ENCODE data around the gene OSBP2. TPM values are rescaled to one million over a fixed set of nuclear protein-coding genes. Genes with fewer than 3 reads are reported as not detected.

Gene OSBP2
- total and polyA plus RNA-seq, 2 experiments from 2014 or later = 2.1 to 2.9 TPM

DNA sequence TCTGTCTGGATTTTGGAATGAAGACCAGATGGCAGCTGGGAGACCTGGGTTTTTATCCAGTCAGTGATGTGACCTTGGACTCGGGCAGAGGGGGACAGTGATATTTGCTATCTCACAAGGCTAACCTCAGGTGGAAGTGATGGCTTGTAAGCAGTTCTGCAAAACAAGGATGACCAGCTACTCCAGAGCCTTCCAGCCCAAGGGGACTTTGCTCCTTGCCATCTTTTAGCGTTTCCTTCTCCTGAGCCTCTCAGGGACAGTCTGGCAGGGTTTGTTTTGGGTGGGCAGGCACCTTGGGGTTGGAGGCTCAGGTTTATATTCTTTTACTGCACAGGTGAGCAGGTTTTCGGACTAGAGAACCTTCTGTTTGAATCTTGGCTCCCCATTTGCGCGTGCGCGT is 9.5 kb upstream of the OSBP2 start:
- H3K4me1 Mint-ChIP-seq = peaks cover 15% of the 10 kb centered on the region
- H2AFZ ChIP-seq = peak overlapping the region; percentile 39; the same call in 1 of the 2 replicates
- H3K79me2 ChIP-seq (replicated peaks; ENCODE audit: insufficient read depth) = no peaks in the 10 kb centered on the region

More for the DNA sequence above, 9.5 kb upstream of the OSBP2 start:
- Mint-ChIP-seq H3K36me3 (ENCODE audit: low read depth) (no peaks in the 10 kb centered on the region), H3K27me3 (ENCODE audit: insufficient read depth, low read depth, poor library complexity) (peaks cover 5% of the 10 kb centered on the region), H3K27ac (no peak overlapping the region), H3K4me3 (no peak overlapping the region), H3K9me3 (no peaks in the 10 kb centered on the region)
- Histone ChIP-seq H3K4me1 (ENCODE audit: insufficient read depth) (peaks cover 15% of the 10 kb centered on the region; the same call in 1 of the 2 replicates), H3K4me2 (no peak overlapping the region), H3K27ac (ENCODE audit: low read depth) (no peak overlapping the region), H3K36me3 (ENCODE audit: insufficient read depth) (no peaks in the 10 kb centered on the region), H3K27me3 (ENCODE audit: insufficient read depth) (no peaks in the 10 kb centered on the region), H3F3A (replicated peaks; ENCODE audit: low read depth) (no peaks in the 10 kb centered on the region), H4K20me1 (replicated peaks; ENCODE audit: insufficient read depth) (no peaks in the 10 kb centered on the region), H3K4me3 (no peak overlapping the region), H3K9me2 (ENCODE audit: insufficient read depth) (no peaks in the 10 kb centered on the region)
- ATAC-seq = no peak
- TF ChIP-seq, protein P1, sequence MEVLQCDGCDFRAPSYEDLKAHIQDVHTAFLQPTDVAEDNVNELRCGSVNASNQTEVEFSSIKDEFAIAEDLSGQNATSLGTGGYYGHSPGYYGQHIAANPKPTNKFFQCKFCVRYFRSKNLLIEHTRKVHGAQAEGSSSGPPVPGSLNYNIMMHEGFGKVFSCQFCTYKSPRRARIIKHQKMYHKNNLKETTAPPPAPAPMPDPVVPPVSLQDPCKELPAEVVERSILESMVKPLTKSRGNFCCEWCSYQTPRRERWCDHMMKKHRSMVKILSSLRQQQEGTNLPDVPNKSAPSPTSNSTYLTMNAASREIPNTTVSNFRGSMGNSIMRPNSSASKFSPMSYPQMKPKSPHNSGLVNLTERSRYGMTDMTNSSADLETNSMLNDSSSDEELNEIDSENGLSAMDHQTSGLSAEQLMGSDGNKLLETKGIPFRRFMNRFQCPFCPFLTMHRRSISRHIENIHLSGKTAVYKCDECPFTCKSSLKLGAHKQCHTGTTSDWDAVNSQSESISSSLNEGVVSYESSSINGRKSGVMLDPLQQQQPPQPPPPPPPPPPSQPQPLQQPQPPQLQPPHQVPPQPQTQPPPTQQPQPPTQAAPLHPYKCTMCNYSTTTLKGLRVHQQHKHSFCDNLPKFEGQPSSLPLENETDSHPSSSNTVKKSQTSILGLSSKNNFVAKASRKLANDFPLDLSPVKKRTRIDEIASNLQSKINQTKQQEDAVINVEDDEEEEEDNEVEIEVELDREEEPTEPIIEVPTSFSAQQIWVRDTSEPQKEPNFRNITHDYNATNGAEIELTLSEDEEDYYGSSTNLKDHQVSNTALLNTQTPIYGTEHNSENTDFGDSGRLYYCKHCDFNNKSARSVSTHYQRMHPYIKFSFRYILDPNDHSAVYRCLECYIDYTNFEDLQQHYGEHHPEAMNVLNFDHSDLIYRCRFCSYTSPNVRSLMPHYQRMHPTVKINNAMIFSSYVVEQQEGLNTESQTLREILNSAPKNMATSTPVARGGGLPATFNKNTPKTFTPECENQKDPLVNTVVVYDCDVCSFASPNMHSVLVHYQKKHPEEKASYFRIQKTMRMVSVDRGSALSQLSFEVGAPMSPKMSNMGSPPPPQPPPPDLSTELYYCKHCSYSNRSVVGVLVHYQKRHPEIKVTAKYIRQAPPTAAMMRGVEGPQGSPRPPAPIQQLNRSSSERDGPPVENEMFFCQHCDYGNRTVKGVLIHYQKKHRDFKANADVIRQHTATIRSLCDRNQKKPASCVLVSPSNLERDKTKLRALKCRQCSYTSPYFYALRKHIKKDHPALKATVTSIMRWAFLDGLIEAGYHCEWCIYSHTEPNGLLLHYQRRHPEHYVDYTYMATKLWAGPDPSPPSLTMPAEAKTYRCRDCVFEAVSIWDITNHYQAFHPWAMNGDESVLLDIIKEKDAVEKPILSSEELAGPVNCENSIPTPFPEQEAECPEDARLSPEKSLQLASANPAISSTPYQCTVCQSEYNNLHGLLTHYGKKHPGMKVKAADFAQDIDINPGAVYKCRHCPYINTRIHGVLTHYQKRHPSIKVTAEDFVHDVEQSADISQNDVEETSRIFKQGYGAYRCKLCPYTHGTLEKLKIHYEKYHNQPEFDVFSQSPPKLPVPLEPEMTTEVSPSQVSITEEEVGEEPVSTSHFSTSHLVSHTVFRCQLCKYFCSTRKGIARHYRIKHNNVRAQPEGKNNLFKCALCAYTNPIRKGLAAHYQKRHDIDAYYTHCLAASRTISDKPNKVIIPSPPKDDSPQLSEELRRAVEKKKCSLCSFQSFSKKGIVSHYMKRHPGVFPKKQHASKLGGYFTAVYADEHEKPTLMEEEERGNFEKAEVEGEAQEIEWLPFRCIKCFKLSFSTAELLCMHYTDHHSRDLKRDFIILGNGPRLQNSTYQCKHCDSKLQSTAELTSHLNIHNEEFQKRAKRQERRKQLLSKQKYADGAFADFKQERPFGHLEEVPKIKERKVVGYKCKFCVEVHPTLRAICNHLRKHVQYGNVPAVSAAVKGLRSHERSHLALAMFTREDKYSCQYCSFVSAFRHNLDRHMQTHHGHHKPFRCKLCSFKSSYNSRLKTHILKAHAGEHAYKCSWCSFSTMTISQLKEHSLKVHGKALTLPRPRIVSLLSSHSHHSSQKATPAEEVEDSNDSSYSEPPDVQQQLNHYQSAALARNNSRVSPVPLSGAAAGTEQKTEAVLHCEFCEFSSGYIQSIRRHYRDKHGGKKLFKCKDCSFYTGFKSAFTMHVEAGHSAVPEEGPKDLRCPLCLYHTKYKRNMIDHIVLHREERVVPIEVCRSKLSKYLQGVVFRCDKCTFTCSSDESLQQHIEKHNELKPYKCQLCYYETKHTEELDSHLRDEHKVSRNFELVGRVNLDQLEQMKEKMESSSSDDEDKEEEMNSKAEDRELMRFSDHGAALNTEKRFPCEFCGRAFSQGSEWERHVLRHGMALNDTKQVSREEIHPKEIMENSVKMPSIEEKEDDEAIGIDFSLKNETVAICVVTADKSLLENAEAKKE (CRISPR knock-in tag; IDR thresholded peaks at IDR 0.05) = no peak
- TF ChIP-seq, protein P2, sequence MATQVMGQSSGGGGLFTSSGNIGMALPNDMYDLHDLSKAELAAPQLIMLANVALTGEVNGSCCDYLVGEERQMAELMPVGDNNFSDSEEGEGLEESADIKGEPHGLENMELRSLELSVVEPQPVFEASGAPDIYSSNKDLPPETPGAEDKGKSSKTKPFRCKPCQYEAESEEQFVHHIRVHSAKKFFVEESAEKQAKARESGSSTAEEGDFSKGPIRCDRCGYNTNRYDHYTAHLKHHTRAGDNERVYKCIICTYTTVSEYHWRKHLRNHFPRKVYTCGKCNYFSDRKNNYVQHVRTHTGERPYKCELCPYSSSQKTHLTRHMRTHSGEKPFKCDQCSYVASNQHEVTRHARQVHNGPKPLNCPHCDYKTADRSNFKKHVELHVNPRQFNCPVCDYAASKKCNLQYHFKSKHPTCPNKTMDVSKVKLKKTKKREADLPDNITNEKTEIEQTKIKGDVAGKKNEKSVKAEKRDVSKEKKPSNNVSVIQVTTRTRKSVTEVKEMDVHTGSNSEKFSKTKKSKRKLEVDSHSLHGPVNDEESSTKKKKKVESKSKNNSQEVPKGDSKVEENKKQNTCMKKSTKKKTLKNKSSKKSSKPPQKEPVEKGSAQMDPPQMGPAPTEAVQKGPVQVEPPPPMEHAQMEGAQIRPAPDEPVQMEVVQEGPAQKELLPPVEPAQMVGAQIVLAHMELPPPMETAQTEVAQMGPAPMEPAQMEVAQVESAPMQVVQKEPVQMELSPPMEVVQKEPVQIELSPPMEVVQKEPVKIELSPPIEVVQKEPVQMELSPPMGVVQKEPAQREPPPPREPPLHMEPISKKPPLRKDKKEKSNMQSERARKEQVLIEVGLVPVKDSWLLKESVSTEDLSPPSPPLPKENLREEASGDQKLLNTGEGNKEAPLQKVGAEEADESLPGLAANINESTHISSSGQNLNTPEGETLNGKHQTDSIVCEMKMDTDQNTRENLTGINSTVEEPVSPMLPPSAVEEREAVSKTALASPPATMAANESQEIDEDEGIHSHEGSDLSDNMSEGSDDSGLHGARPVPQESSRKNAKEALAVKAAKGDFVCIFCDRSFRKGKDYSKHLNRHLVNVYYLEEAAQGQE (IDR thresholded peaks at IDR 0.05; ENCODE audit: unreplicated experiment) = no peak
- TF ChIP-seq CREB1 (CRISPR knock-in tag; IDR thresholded peaks at IDR 0.05; ENCODE audit: low read depth) (no peak), STAT1 (IDR thresholded peaks at IDR 0.05; ENCODE audit: unreplicated experiment) (no peak), NANOG (IDR thresholded peaks at IDR 0.05; ENCODE audit: borderline replicate concordance) (no peak), ETS1 (IDR thresholded peaks at IDR 0.05) (no peak), ZNF331 (CRISPR knock-in tag; IDR thresholded peaks at IDR 0.05; ENCODE audit: low read depth) (no peak), POLR2AphosphoS5 (IDR thresholded peaks at IDR 0.05; ENCODE audit: low read depth) (no peak), EZH2 (IDR thresholded peaks at IDR 0.05; ENCODE audit: low read depth, unreplicated experiment) (no peak), ZNF114 (CRISPR knock-in tag; IDR thresholded peaks at IDR 0.05) (no peak), JUNB (IDR thresholded peaks at IDR 0.05; ENCODE audit: unreplicated experiment) (no peak), EZH2phosphoT487 (IDR thresholded peaks at IDR 0.05; ENCODE audit: unreplicated experiment) (no peak)
- TF ChIP-seq, protein P3, sequence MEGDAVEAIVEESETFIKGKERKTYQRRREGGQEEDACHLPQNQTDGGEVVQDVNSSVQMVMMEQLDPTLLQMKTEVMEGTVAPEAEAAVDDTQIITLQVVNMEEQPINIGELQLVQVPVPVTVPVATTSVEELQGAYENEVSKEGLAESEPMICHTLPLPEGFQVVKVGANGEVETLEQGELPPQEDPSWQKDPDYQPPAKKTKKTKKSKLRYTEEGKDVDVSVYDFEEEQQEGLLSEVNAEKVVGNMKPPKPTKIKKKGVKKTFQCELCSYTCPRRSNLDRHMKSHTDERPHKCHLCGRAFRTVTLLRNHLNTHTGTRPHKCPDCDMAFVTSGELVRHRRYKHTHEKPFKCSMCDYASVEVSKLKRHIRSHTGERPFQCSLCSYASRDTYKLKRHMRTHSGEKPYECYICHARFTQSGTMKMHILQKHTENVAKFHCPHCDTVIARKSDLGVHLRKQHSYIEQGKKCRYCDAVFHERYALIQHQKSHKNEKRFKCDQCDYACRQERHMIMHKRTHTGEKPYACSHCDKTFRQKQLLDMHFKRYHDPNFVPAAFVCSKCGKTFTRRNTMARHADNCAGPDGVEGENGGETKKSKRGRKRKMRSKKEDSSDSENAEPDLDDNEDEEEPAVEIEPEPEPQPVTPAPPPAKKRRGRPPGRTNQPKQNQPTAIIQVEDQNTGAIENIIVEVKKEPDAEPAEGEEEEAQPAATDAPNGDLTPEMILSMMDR (conservative IDR thresholded peaks at IDR 0.05; ENCODE audit: low read depth in 2 of 2) = no peak
- no peak for DNase-seq (ENCODE audit: low spot score)
